ENCODE data around the gene CROCC.
"Not testable (repeated sequence)": the region's sequence is repeated elsewhere in the genome, so short reads cannot be mapped to it uniquely, and the experiment has no call there.

DNA sequence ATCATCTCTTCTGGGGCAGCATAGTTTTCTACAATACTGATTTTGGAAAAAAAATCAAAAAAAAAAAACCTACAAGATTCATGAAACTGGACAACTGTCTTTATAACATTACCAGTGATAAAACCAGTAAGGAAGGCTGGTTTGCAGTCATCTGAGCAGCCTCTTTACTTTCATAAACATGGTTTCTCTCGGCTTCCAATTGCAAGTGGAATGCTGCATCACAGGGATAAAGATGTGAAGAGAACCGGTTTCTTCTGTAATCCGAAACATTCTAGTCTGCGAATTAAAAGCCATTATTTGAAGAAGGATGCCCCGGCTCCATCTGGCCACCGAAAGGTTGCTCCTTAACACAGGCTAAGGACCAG, 26.5 kb upstream of the CROCC start:
- TF ChIP-seq, protein P1, sequence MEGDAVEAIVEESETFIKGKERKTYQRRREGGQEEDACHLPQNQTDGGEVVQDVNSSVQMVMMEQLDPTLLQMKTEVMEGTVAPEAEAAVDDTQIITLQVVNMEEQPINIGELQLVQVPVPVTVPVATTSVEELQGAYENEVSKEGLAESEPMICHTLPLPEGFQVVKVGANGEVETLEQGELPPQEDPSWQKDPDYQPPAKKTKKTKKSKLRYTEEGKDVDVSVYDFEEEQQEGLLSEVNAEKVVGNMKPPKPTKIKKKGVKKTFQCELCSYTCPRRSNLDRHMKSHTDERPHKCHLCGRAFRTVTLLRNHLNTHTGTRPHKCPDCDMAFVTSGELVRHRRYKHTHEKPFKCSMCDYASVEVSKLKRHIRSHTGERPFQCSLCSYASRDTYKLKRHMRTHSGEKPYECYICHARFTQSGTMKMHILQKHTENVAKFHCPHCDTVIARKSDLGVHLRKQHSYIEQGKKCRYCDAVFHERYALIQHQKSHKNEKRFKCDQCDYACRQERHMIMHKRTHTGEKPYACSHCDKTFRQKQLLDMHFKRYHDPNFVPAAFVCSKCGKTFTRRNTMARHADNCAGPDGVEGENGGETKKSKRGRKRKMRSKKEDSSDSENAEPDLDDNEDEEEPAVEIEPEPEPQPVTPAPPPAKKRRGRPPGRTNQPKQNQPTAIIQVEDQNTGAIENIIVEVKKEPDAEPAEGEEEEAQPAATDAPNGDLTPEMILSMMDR (IDR thresholded peaks at IDR 0.05), result not testable (repeated sequence)
- not testable (repeated sequence) for TF ChIP-seq POLR2A, POLR2AphosphoS5 (IDR thresholded peaks at IDR 0.05)
